Parathyroid adenoma (tissue), 2 donors: ENCODE data around the gene RBM19.

Source experiments
- H2AFZ ChIP-seq: fragments of 300-600 bp; sonication (generic); one replicate; pipeline ENCODE4 v1.7.0; 2017; ENCODE audit warnings: antibody characterized with exemption, mild to moderate bottlenecking
- H3K27ac ChIP-seq: fragments of 300-600 bp; sonication (generic); one replicate; pipeline ENCODE4 v1.7.0; 2017
- H3K27me3 ChIP-seq: fragments of 300-600 bp; sonication (generic); one replicate; pipeline ENCODE4 v1.7.0; 2017; ENCODE audit warnings: low read length; ENCODE audit not compliant: control insufficient read depth, insufficient read depth
- H3K36me3 ChIP-seq: fragments of 300-600 bp; sonication (generic); one replicate; pipeline ENCODE4 v1.7.0; 2017; ENCODE audit warnings: low read length; ENCODE audit not compliant: control insufficient read depth, insufficient read depth
- H3K4me1 ChIP-seq: fragments of 300-600 bp; sonication (generic); one replicate; pipeline ENCODE4 v1.7.0; 2017; ENCODE audit warnings: control low read depth
- H3K4me2 ChIP-seq: fragments of 300-600 bp; sonication (generic); one replicate; pipeline ENCODE4 v1.7.0; 2017; ENCODE audit warnings: low read length
- H3K4me3 ChIP-seq: fragments of 300-600 bp; sonication (generic); one replicate; pipeline ENCODE4 v1.7.0; 2017; ENCODE audit warnings: low read depth, low read length
- H3K79me2 ChIP-seq: fragments of 300-600 bp; sonication (generic); one replicate; pipeline ENCODE4 v1.7.0; 2017; ENCODE audit warnings: control low read depth
- H3K9ac ChIP-seq: fragments of 300-600 bp; sonication (generic); one replicate; pipeline ENCODE4 v1.7.0; 2017; ENCODE audit warnings: mild to moderate bottlenecking
- H3K9me3 ChIP-seq: fragments of 300-600 bp; sonication (generic); one replicate; pipeline ENCODE4 v1.7.0; 2017; ENCODE audit warnings: low read length; ENCODE audit not compliant: control insufficient read depth
- TF ChIP-seq, protein P1 (sequence below): fragments of 300-600 bp; sonication (generic); IDR thresholded peaks from one replicate; pipeline ENCODE4 v1.7.0; 2017; ENCODE audit warnings: antibody characterized with exemption, mild to moderate bottlenecking
- donor health status: primary hyperparathyroidism.

Gene RBM19

DNA sequence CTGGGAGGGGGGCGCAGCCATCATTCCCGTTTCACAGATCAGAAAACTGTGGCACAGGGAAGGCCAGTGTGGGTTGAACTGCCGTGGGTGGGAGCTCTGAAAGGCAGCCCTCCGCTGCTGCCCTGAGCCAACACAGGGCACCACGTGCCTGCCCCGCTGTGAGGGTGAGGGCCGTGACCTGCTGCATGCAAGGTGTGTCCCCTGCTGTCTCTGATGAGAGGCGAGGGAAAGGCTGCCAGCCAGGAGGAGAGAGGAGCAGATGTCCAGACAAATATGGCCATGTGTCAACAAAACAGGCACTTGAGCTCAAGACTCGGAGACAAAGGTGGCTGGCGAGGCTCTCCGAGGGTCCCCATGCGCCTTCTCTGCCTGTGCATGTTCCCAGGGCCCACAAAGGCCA lies 108.8 kb downstream of the RBM19 start:
- H3K27ac ChIP-seq, result no peak overlapping the region
- no peak overlapping the region for H3K9ac ChIP-seq
- H3K9me3 ChIP-seq, result no peaks in the 10 kb centered on the region
- H3K79me2 ChIP-seq, result no peaks in the 10 kb centered on the region
- H3K4me2 ChIP-seq, result no peak overlapping the region
- H3K36me3 ChIP-seq, result no peaks in the 10 kb centered on the region
- no peak overlapping the region for H3K4me3 ChIP-seq
- no peaks in the 10 kb centered on the region for H3K4me1 ChIP-seq
- H2AFZ ChIP-seq, result no peak overlapping the region
- no peaks in the 10 kb centered on the region for H3K27me3 ChIP-seq
- TF ChIP-seq, protein P1, sequence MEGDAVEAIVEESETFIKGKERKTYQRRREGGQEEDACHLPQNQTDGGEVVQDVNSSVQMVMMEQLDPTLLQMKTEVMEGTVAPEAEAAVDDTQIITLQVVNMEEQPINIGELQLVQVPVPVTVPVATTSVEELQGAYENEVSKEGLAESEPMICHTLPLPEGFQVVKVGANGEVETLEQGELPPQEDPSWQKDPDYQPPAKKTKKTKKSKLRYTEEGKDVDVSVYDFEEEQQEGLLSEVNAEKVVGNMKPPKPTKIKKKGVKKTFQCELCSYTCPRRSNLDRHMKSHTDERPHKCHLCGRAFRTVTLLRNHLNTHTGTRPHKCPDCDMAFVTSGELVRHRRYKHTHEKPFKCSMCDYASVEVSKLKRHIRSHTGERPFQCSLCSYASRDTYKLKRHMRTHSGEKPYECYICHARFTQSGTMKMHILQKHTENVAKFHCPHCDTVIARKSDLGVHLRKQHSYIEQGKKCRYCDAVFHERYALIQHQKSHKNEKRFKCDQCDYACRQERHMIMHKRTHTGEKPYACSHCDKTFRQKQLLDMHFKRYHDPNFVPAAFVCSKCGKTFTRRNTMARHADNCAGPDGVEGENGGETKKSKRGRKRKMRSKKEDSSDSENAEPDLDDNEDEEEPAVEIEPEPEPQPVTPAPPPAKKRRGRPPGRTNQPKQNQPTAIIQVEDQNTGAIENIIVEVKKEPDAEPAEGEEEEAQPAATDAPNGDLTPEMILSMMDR, result no peak

DNA sequence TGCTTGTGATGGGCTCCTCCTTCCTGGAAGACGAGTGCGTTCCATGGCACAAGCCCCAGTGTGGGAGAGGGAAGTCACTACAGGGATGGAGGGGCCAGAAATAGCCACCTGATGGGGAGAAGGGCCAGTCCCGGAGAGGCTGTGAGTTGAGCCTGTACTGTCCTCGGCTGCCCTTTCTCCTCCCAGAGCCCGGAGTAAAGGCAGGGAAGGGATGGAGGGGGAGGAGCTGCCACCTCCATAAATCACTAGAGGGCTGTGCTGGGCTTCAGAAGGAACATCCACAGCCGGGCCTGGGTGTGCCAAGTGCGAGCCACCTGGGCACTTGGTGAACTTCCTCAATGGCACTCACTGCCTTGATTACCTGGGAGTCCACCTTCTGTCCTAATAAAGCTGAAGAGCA lies 110.1 kb downstream of the RBM19 start:
- H3K9me3 ChIP-seq, result no peaks in the 10 kb centered on the region

DNA sequence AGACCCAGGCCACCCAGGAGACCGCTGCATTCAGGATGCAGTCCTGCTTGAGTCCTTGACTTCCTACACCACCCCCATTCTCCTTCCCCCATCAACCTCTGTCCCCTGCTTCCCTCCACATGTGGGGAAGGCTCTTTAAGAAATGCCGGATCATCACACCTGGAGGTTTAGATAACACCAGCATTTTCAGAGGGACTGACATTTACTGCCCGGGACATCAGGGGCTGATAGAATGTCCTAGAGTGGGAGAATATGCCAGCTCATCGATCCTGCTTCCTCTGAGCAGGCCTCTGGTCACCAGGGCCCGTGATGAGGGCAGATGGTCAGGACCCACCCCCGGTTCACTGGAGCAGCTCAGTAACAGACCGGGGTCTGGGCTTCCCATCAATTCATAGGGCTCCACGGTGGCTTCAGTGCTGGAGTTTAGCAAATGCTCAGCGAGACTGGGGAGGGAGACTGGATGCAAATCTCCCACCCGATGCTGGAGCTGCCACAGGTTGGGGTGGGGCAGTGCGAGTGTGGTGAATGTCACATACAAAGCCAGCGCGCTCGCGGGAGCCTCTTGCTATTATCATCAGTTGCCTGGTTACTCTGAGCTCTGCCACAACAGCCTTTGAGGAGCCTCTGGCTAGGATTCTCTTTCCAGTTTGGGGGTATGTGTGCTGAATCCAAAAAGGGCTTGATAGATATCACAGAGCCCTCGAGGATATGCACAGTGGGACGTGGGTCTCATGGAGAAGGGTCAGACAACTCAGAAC lies 111.6 kb downstream of the RBM19 start:
- no peaks in the 10 kb centered on the region for H3K4me1 ChIP-seq
- TF ChIP-seq, protein P1, result no peak
- no peaks in the 10 kb centered on the region for H3K79me2 ChIP-seq
- no peaks in the 10 kb centered on the region for H3K27me3 ChIP-seq
- H3K27ac ChIP-seq, result no peak overlapping the region
- no peaks in the 10 kb centered on the region for H3K36me3 ChIP-seq
- H3K4me2 ChIP-seq, result no peak overlapping the region
- no peaks in the 10 kb centered on the region for H3K9me3 ChIP-seq
- no peak overlapping the region for H3K9ac ChIP-seq
- no peak overlapping the region for H2AFZ ChIP-seq
- no peak overlapping the region for H3K4me3 ChIP-seq

More for the DNA sequence above, 110.1 kb downstream of the RBM19 start:
- H3K27me3 ChIP-seq, result no peaks in the 10 kb centered on the region
- H3K27ac ChIP-seq, result no peak overlapping the region
- no peak overlapping the region for H3K9ac ChIP-seq
- H3K36me3 ChIP-seq, result no peaks in the 10 kb centered on the region
- H3K79me2 ChIP-seq, result no peaks in the 10 kb centered on the region
- H3K4me2 ChIP-seq, result no peak overlapping the region
- H3K4me1 ChIP-seq, result no peaks in the 10 kb centered on the region
- H3K4me3 ChIP-seq, result no peak overlapping the region
- TF ChIP-seq, protein P1, result no peak
- no peak overlapping the region for H2AFZ ChIP-seq

DNA sequence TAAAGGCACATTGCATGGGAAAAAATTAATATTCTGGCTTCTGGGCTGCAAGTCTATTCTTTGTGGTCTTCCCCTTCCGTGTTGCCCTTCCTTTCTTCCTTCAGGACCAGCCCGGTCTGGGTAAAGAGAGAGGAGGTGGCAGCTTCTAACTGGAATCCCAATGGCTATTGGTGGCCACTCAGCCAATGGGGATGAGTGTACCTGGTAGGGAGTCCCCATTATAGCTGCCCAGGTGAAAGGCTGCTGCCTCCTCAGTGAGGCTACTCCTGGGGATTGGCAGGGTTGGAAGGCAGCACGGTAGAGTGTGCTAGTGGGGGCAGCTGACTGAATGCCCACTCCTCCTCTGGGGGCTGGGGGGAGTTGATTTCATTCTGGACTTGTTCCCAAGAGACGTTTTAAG lies 112.6 kb downstream of the RBM19 start:
- no peak overlapping the region for H2AFZ ChIP-seq
- H3K27ac ChIP-seq, result no peak overlapping the region
- no peaks in the 10 kb centered on the region for H3K9me3 ChIP-seq
- no peak overlapping the region for H3K4me2 ChIP-seq
- TF ChIP-seq, protein P1, result no peak
- H3K4me1 ChIP-seq, result no peaks in the 10 kb centered on the region
- H3K4me3 ChIP-seq, result no peak overlapping the region
- no peaks in the 10 kb centered on the region for H3K79me2 ChIP-seq
- H3K9ac ChIP-seq, result no peak overlapping the region
- no peaks in the 10 kb centered on the region for H3K27me3 ChIP-seq
- no peaks in the 10 kb centered on the region for H3K36me3 ChIP-seq
